Measurements from ENCODE around the gene SVIL.

GRCh38 chr10:29646238-29646902 lies 11.6 kb upstream of the SVIL start:
- no peak for TF ChIP-seq CTCF (IDR thresholded peaks at IDR 0.05)
- no peak for TF ChIP-seq EZH2 (IDR thresholded peaks at IDR 0.05; ENCODE audit: borderline replicate concordance, insufficient read depth, low read depth, low read length, poor library complexity, severe bottlenecking)
